Heart right ventricle (tissue), 16 donors: ENCODE results near the gene S100B. TPM values are rescaled to one million over a fixed set of nuclear protein-coding genes. Genes with fewer than 3 reads are reported as not detected.
A peak's percentile ranks its signal among the peaks of the same experiment; 100 is the strongest.

Source experiments
- ATAC-seq, 8 donors: fragments of 200-7000 bp; cut with Tn5 transposase; one replicate each; pipeline ENCODE4 v1.9.1; 2020; ENCODE audit warnings: mild to moderate bottlenecking in 8 of 8, moderate library complexity in 8 of 8, moderate number of reproducible peaks in 1 of 8
- DNase-seq, 2 donors: peaks; one replicate each; pipeline ENCODE4 v3.0.0-alpha.2; 2020
- H3K27ac ChIP-seq, 10 donors: fragments of 200-600 bp; sonication (generic) in 2 of 10; one replicate each; pipeline versions ENCODE4 v1.5.0 to v1.8.0; 2020 to 2022; ENCODE audit warnings: mild to moderate bottlenecking in 3 of 10
- H3K27me3 ChIP-seq, 7 donors: fragments of 200-600 bp; one replicate each; pipeline ENCODE4 v1.8.0; 2021 to 2022; ENCODE audit warnings: mild to moderate bottlenecking in 2 of 7
- H3K36me3 ChIP-seq, 9 donors: fragments of 200-600 bp; sonication (generic) in 1 of 9; one replicate each; pipeline versions ENCODE4 v1.5.0 to v1.8.0; 2020 to 2022; ENCODE audit warnings: mild to moderate bottlenecking in 2 of 9
- H3K4me1 ChIP-seq, 9 donors: fragments of 200-600 bp; sonication (generic) in 1 of 9; one replicate each; pipeline versions ENCODE4 v1.5.0 to v1.8.0; 2020 to 2022; ENCODE audit warnings: mild to moderate bottlenecking in 4 of 9
- H3K4me3 ChIP-seq, 10 donors: fragments of 200-600 bp; sonication (generic) in 2 of 10; one replicate each; pipeline versions ENCODE4 v1.5.0 to v1.8.0; 2020 to 2022; ENCODE audit warnings: mild to moderate bottlenecking in 7 of 10, moderate library complexity in 2 of 10
- H3K9me3 ChIP-seq, 11 donors: fragments of 200-600 bp in 10 of 11; sonication (generic) in 2 of 11; one replicate each; pipeline versions ENCODE4 v1.5.0 to v1.8.0; 2013 to 2022; ENCODE audit warnings: mild to moderate bottlenecking in 2 of 11, control low read depth in 1 of 11, moderate library complexity in 1 of 11
- CTCF ChIP-seq, 9 donors: fragments of 200-600 bp; sonication (generic) in 2 of 9; IDR thresholded peaks; one replicate each; pipeline versions ENCODE4 v1.5.0 to v1.8.0; 2021 to 2022; ENCODE audit warnings: antibody characterized with exemption in 9 of 9, mild to moderate bottlenecking in 5 of 9, moderate library complexity in 1 of 9
- WGBS, 2 donors: extraction: QIAGEN DNeasy Blood & Tissue Kit; methylation state at CpG; one replicate each; pipeline ENCODE4 v1.1.7; 2013; ENCODE audit warnings: inconsistent platforms in 1 of 2; 5-methylcytosine and 5-hydroxymethylcytosine counted together
- intact Hi-C, 10 donors: fragments of 100-400 bp; cut with DNase I; formaldehyde crosslinking; loops; one replicate each; pipeline versions ENCODE4 v1.11.1 to v1.14.2; 2022
- polyA plus RNA-seq, 2 donors: library from polyadenylated mRNA; stranded (reverse); fragments of 200-250 nt; gene quantifications; one replicate each; pipeline ENCODE4 v1.2.3, GENCODE V29; 2013
- total RNA-seq, 10 donors: library from RNA; stranded (reverse); fragmentation: NEBNext Ultra II Directional in 3 of 10; extraction: Animal tissue kit (Norgen Biotek cat#: 25700) in 3 of 10; gene quantifications; one replicate each; pipeline versions ENCODE4 v1.2.1 to v1.2.4, GENCODE V29; 2021 to 2023
- donor health status: Arrhythmogenic right ventricular cardiomyopathy.
- donor health status: ischemic (EF 13 %, LVEDD 7.1; RV severe dilation, severe dysfunction).
- donor health status: healthy with polysubstance abuse.
- donor health status: DM: no; HTN: yes; CAD: no.
- donor health status: DM: no; HTN: no; CAD: no.
- donor health status: ischemic (EF 25% LVEDD 6.9; RV normal size, moderate dysfunction).
- donor health status: ischemic (EF 25% LVEDD 5.7; RV mildly dilated, moderate dysfunction).
- donor health status: healthy.
- donor health status: DM: yes; HTN: yes; CAD: no.
- donor health status: Ischemic cardiomyopathy.
- donor health status: ischemic (EF 35%, LVEDD 5.7; RV mildly dilated, moderate dysfunction).
- donor health status: nonischemic (EF 11% LVEDD 7.7; RV severe dilation, severe dysfunction).
- donor health status: DM: yes; HTN: yes; CAD: no.
- donor health status: PGD.
- donor health status: ischemic (EF 29% LVEDD 5.4; RV normal size, mild dysfunction).
- donor health status: nonischemic (EF 23%, LVEDD 6.1; RV moderate dilation, normal function).

S100B gene
- total and polyA plus RNA-seq, 12 donors, result 0.53 to 11.7 (median 3.6) TPM; not detected in 1

DNA sequence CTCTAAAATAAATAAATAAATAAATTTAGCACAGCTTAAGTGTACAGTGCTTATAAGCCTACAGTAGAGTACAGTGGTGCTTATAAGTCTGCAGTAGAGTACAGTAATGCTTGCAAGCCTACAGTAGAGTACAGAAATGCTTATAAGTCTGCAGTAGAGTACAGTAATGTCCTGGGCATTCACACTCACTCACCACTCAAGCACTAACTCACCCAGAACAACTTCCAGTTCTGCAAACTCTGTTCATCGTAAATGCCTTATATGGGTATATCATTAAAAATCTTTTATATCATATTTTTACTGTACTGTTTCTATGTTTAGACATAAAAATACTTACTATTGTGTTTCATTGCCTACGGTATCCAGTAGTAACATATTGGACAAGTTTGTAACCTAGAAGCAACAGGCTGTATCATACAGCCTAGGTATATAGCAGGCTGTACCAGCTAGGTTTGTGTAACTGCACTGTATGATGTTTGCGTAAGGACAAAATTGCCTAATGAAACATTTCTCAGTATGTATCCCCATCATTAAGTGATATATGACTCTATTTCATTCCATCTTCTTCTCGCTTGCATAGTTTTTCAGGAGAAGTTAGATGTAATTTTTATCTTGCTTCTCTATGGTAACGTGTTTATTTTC is 14.0 kb upstream of the S100B start:
- Histone ChIP-seq H3K27ac (no peak overlapping the region), H3K36me3 (no peaks in the 10 kb centered on the region), H3K9me3 (peaks cover 0 to 4% (median 0%) of the 10 kb centered on the region in 11 donors), H3K4me1 (peaks cover 0 to 34% (median 0%) of the 10 kb centered on the region in 9 donors), H3K4me3 (no peak overlapping the region), H3K27me3 (no peaks in the 10 kb centered on the region)
- WGBS, 2 donors, result 93 to 96% methylated on average over 5 of the region's 5 CpGs
- DNase-seq (no peak), ATAC-seq (no peak)
- TF ChIP-seq CTCF (IDR thresholded peaks at IDR 0.05), result no peak
- intact Hi-C loops, result no loop called here

DNA sequence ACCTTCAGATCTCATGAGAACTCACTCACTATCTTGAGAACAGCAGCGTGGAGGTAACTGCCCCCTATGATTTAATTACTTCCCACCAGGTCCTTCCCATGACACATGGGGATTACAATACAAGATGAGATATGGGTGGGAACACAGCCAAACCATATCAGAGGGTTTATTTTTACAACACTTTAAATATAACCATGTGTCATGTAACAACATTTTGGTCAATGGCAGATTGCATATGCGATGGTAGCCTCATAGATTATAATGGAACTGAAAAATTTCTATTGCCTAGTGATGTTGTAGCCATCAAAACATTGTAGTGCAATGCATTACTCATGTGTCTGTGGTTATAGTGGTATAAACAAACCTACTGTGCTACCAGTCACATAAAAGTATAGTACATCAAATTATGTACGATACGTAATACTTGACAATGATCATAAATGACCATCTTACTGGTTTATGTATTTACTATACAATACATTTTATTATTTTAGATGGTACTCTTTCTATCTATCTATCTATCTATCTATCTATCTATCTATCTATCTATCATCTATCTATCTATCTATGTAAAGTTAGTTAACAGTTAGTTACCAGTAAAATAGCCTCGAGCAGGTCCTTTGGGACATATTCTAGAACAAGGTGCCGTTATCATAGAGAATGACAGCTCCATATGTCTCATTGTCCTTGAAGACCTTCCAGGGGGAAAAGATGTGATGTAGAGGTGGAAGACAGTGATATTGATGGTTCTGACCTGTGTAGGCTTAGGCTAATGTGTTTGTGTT is 12.6 kb upstream of the S100B start:
- Histone ChIP-seq H3K27me3 (no peaks in the 10 kb centered on the region), H3K9me3 (peaks cover 0 to 4% (median 0%) of the 10 kb centered on the region in 11 donors), H3K36me3 (no peaks in the 10 kb centered on the region), H3K27ac (no peak overlapping the region), H3K4me1 (peaks cover 0 to 22% (median 0%) of the 10 kb centered on the region in 9 donors), H3K4me3 (no peak overlapping the region)
- peak in 1 of 8 donors; percentile 44 for ATAC-seq
- DNase-seq, result no peak
- WGBS, 2 donors, result 58 to 66% methylated on average over 6 of the region's 6 CpGs
- intact Hi-C loops, result no loop called here
- TF ChIP-seq CTCF (IDR thresholded peaks at IDR 0.05), result no peak

GRCh38 chr21:46616656-46617055 is 11.8 kb upstream of the S100B start:
- H3K4me1 ChIP-seq, result peaks cover 0 to 14% (median 0%) of the 10 kb centered on the region in 9 donors
- ATAC-seq (no peak), DNase-seq (no peak)
- no peak for TF ChIP-seq CTCF (IDR thresholded peaks at IDR 0.05)
- peaks cover 0 to 4% (median 0%) of the 10 kb centered on the region in 11 donors for H3K9me3 ChIP-seq
- WGBS, 2 donors, result 97 to 100% methylated on average over 1 of the region's 1 CpG
- H3K27me3 ChIP-seq, result no peaks in the 10 kb centered on the region
- no peak overlapping the region for H3K4me3 ChIP-seq
- H3K27ac ChIP-seq, result no peak overlapping the region
- intact Hi-C loops, result no loop called here
- no peaks in the 10 kb centered on the region for H3K36me3 ChIP-seq

DNA sequence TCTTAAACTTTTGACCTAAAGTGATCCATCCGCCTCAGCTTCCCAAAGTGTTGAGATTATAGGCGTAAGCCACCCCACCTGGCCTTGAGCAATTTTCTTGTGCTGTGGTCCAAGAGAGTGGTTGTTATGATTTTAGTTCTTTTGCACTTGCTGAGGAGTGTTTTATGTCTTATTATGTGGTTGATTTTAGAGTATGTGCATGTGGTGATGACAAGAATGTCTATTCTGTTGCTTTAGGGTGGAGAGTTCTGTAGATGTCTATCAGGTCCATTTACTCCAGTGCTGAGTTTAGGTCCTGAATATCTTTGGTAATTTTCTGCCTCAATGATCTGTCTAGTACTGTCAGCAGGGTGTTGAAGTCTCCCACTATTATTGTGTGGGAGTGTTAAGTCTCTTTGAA is 11.2 kb upstream of the S100B start:
- no peak for ATAC-seq

More for the DNA sequence above, 11.2 kb upstream of the S100B start:
- Histone ChIP-seq H3K27ac (no peak overlapping the region), H3K27me3 (no peaks in the 10 kb centered on the region), H3K4me1 (peaks cover 0 to 8% (median 0%) of the 10 kb centered on the region in 9 donors), H3K36me3 (no peaks in the 10 kb centered on the region), H3K4me3 (no peak overlapping the region), H3K9me3 (peaks cover 0 to 9% (median 0%) of the 10 kb centered on the region in 11 donors)
- intact Hi-C loops, result no loop called here
- DNase-seq, result no peak
- 94 to 97% methylated on average over 2 of the region's 2 CpGs for WGBS, 2 donors
- TF ChIP-seq CTCF (IDR thresholded peaks at IDR 0.05), result no peak
